ENCODE data around the gene ABAT.

DNA sequence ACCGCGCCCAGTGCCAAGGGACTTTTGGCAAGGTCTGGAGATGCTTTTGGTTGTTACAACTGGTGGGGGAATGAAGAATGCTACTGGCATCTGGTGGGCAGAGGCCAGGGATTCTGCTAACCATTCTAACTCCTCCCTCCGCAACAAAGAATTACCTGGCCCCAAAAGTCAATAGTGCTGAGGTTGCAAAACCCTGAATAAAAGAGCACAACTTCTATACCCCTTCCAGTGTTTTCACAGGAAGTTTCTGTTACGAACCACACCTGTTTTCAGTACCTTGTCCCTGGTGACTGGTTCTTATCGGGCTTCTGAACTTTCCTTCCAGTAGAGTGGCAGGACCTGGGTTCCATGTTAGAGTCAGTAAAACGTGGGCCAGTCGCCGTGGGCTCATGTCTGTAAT, 17.3 kb downstream of the ABAT start:
- TF ChIP-seq, protein P1, sequence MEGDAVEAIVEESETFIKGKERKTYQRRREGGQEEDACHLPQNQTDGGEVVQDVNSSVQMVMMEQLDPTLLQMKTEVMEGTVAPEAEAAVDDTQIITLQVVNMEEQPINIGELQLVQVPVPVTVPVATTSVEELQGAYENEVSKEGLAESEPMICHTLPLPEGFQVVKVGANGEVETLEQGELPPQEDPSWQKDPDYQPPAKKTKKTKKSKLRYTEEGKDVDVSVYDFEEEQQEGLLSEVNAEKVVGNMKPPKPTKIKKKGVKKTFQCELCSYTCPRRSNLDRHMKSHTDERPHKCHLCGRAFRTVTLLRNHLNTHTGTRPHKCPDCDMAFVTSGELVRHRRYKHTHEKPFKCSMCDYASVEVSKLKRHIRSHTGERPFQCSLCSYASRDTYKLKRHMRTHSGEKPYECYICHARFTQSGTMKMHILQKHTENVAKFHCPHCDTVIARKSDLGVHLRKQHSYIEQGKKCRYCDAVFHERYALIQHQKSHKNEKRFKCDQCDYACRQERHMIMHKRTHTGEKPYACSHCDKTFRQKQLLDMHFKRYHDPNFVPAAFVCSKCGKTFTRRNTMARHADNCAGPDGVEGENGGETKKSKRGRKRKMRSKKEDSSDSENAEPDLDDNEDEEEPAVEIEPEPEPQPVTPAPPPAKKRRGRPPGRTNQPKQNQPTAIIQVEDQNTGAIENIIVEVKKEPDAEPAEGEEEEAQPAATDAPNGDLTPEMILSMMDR (IDR thresholded peaks at IDR 0.05; ENCODE audit: control extremely low read depth in 1 of 3, insufficient read depth in 1 of 3, low read depth in 1 of 3, low read length in 3 of 3), result no peak
- TF ChIP-seq MAFK (IDR thresholded peaks at IDR 0.05; ENCODE audit: low read depth, low read length) (peak; percentile 86), ASH2L (IDR thresholded peaks at IDR 0.05; ENCODE audit: low read length) (no peak), EGR1 (IDR thresholded peaks at IDR 0.05; ENCODE audit: borderline replicate concordance, low read depth, low read length) (no peak), RAD21 (IDR thresholded peaks at IDR 0.05 in 1 of 2, conservative IDR thresholded peaks at IDR 0.05 in 1 of 2; ENCODE audit: low read depth in 2 of 2, low read length in 2 of 2) (no peak)
